GM18951 (cell line): ENCODE data around the gene AKNAD1.
"Not testable (repeated sequence)": the region's sequence is repeated elsewhere in the genome, so short reads cannot be mapped to it uniquely, and the experiment has no call there.

Experiments used
- POLR2A ChIP-seq: IDR thresholded peaks from 4 replicates; pipeline ENCODE4 v1.6.1; 2011; ENCODE audit warnings: mild to moderate bottlenecking; ENCODE audit not compliant: insufficient read length, insufficient read depth; ENCODE audit errors: extremely low read depth
- in situ Hi-C: fragments of 300-500 bp; cut with MboI; formaldehyde crosslinking; loops from one replicate; pipeline ENCODE4 v1.12.0; 2022; ENCODE audit warnings: low sequenced_read_pairs, mixed read lengths, inconsistent platforms; ENCODE audit not compliant: unreplicated experiment

Gene AKNAD1

GRCh38 chr1:108811611-108812010 is 45.3 kb downstream of the AKNAD1 start:
- TF ChIP-seq POLR2A = no peak
- in situ Hi-C loops = no loop called here

- TF ChIP-seq POLR2A = no peak
- in situ Hi-C loops = no loop called here
Measured at GRCh38 chr1:108808438-108808837, 48.5 kb downstream of the AKNAD1 start.

DNA sequence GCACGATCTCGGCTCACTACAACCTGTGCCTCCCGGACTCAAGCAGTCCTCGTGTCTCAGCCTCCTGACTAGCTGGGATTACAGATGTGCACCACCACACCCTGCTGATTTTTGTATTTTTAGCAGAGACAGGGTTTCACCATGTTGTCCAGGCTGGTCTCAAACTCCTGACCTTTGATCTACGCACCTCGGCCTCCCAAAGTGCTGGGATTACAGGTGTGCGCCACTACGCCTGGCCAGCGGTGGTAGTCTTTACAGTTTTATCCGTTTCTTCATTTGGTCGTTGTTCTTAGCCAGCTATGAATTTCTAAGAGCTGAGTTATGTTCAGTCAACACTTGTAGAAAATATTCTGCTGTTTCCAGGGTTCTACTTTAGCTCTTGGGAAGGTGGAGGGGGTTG is 53.3 kb downstream of the AKNAD1 start:
- no peak for TF ChIP-seq POLR2A
- in situ Hi-C loops = no loop called here

DNA sequence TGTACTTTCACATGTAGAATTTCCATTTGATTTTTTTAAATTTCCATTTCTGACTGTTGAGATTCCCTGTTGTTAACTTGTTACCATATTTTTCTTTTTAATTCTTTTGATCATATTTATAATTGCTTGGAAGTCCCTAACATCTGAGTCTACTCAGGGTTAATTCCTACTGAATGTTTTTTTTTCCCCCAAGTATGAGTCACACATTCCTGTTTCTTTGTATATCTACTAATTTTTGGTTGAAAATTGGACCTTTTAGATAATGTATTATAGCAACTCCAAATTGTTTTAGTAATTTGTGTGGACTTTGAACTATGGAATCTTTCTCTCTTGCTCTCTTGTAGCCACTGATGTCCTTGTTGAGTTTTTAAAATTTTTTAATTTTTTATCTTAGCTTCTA is 55.8 kb downstream of the AKNAD1 start:
- in situ Hi-C loops = no loop called here
- no peak for TF ChIP-seq POLR2A

GRCh38 chr1:108799001-108799400 is 57.9 kb downstream of the AKNAD1 start:
- no peak for TF ChIP-seq POLR2A
- in situ Hi-C loops = no loop called here

DNA sequence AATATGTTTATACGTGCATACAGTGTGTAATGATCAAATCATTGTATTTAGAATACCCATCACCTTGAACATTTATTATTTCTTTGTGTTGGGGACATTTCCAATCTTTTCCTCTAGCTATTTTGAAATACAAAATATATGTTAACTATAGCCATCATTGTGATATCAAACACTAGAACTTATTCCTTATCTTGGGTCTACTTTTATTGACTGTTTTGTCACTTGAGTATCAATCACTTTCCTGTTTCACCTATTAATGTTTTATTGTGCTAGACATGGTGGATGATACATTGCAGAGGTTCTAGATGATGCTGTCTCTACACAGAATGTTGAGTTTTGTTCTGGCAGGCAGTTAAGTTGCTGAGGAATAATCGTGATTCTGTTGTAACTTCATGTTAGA is 64.5 kb downstream of the AKNAD1 start:
- TF ChIP-seq POLR2A = no peak
- in situ Hi-C loops = no loop called here

- no peak for TF ChIP-seq POLR2A
- in situ Hi-C loops = no loop called here
Measured at GRCh38 chr1:108791790-108792189, 65.1 kb downstream of the AKNAD1 start.

DNA sequence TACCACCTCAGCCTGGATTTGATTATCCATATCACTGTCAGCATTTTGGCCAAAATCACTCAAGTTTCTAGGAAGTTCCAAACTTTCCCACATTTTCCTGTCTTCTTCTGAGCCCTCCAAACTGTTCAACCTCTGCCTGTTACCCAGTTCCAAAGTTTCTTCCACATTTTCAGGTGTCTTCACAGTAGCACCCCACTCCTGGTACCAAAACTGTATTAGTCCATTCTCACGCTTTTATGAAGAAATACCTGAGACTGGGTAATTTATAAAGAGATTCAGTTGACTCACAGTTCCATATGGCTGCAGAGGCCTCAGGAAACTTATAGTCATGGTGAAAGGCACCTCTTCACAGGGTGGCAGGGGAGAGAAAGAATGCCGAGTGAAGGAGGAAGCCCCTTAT is 71.0 kb downstream of the AKNAD1 start:
- no peak for TF ChIP-seq POLR2A
- in situ Hi-C loops = no loop called here

- in situ Hi-C loops = no loop called here
- no peak for TF ChIP-seq POLR2A
Measured at GRCh38 chr1:108785264-108785663, 71.6 kb downstream of the AKNAD1 start.

- in situ Hi-C loops = not testable (repeated sequence)
Measured at GRCh38 chr1:108781575-108781944, 75.3 kb downstream of the AKNAD1 start.

DNA sequence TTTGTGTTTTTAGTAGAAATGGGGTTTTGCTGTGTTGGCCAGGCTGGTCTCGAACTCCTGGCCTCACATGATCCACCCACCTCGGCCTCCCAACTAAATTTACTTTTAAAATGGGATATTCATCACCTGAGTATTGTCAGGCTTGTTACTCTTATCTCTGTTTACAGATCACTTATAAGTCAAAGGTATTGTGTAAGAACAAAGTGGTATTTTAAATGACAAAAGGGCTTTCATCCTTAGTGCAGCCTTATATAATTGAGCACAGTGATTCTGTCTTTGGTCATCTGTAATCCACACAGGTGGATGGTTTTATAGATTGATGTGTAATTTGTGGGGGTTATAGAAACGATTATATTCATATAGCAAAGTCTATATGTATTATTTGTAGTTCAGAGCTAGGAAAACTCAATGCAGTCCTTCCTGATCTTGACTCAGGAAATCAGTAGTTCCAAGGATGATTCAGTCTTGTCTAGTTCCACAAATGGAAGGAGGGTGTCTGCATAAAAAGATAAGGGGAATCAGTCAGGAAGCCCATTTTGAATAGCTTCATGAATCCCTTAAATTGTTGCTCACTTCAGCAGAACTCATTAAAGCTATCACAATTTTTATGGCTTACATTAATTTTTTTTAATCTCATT is 75.8 kb downstream of the AKNAD1 start:
- no peak for TF ChIP-seq POLR2A
- in situ Hi-C loops = no loop called here

DNA sequence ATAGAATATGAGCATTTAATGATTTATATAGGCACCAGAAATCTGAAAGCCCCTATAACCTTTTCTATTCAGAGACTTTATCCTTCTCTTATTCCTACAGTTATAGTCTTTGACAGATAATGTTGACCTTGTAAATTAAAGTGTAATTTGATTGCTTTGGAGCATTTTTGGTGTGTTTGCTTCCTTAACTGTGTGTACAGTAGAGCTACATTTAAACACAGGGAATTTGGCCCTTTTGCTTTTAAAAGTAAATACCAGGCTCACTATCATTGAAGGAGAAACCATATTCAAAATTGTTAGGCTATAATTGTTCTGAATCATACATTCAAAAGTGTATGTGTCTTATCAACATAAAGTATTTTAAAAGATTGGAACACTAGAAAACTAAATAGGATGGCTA is 77.4 kb downstream of the AKNAD1 start:
- TF ChIP-seq POLR2A = no peak
- in situ Hi-C loops = no loop called here

DNA sequence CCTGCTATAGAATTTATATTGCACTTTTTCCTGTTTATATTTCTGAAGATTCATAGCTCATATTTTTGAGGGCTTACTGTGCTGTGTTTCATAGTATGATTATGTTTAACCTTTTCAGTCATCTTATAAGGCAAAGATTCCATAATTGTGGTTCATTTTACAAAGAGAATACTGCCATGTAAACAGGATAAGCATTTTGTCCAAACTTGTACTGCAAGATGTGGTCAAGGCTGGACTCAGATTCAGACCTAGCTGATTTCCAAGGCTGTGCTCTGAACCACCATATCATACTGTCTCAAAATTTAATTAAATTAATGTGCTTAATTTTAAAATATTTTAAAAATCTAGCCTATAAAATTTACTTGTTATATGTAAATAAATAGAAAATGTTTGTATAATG is 79.1 kb downstream of the AKNAD1 start:
- TF ChIP-seq POLR2A = no peak
- in situ Hi-C loops = no loop called here

DNA sequence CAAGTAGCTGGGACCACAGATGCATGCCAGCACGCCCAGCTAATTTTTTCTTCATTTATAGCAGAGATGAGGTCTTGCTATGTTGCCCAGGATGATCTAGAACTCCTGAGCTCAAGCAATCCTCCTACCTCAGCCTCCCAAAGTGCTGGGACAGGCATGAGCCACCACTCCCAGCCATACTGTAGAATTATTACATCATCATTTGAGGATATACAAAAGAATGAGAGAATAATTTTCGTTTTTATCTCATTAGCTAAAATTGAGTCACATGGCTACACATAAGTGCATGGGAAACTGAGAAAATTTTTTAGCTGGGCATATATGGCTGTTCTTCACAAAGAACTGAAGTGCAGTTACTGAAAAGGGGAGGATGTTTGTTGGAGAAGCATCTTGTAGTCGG is 89.2 kb downstream of the AKNAD1 start:
- in situ Hi-C loops = no loop called here
- TF ChIP-seq POLR2A = no peak

DNA sequence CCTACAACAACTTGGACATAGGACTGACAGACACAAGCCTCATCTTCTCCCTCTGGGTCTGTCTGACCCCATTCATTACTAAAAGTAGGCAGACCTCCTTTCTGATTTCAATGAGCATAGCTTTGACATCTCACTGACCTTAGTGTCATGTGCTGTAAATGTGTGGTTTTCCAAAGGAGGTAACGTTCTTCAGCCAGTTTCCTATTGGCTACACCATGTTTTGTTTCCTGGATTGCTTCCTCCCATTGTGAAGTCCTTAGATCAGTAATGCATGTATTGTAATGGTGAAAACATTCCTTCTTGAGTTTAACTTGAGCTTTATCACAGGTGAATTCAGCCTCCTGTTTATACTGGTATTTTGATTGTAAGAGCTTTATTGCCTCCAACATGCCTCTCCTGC is 89.8 kb downstream of the AKNAD1 start:
- no peak for TF ChIP-seq POLR2A
- in situ Hi-C loops = no loop called here
